Measurements from ENCODE around the gene DNAH1. TPM values are rescaled to one million over a fixed set of nuclear protein-coding genes. Genes with fewer than 3 reads are reported as not detected.

DNAH1 gene
- total and polyA plus RNA-seq, 2 experiments from 2014 or later = 4.0 to 4.2 TPM

DNA sequence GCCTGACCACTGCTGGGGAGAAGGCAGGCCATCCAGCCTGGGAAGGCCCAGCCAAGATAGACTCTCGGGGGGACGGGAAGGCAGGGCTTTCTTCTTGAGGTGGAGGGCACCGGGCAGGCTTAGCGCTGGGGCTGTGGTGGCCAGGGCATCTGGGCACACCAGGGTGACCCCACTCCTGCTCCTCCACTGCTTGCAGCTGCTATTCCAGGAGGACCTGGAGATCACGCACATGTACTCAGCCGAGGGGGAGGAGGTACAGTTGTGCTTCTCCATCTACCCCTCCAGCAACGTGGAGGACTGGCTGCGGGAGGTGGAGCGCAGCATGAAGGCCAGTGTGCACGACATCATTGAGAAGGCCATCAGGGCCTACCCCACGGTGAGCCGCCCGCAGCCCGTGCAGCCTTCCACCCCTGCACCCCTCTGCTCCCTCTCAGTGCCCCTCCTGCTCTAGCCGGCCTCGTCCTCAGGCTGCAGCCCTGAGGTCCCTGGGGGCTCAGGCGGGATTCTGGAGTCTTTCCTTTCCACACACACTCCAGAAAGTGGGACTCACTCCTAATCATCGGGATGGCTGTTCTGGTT is 42.3 kb downstream of the DNAH1 start:
- H3K4me2 ChIP-seq = no peak overlapping the region
- H3K9me2 ChIP-seq (replicated peaks; ENCODE audit: insufficient read depth) = no peaks in the 10 kb centered on the region
- no peak for DNase-seq (ENCODE audit: low spot score)
- H3K27ac ChIP-seq = no peak overlapping the region
- no peaks in the 10 kb centered on the region for H3K36me3 ChIP-seq (replicated peaks; ENCODE audit: insufficient read depth, low read depth)
- H3K9me3 ChIP-seq (ENCODE audit: low read depth) = no peaks in the 10 kb centered on the region
- TF ChIP-seq EZH2phosphoT487 (IDR thresholded peaks at IDR 0.05; ENCODE audit: low read depth, severe bottlenecking, unreplicated experiment) = no peak
- no peak overlapping the region for H3K4me3 ChIP-seq
- H3K4me1 ChIP-seq (ENCODE audit: insufficient read depth) = no peaks in the 10 kb centered on the region
- 94% methylated on average over 18 of the region's 18 CpGs for WGBS (ENCODE audit: low lambda C conversion rate, missing lambda C conversion rate)
- H3K27me3 ChIP-seq = no peaks in the 10 kb centered on the region
- H2AFZ ChIP-seq = no peak overlapping the region
- no peaks in the 10 kb centered on the region for H4K20me1 ChIP-seq (ENCODE audit: insufficient read depth, poor library complexity, severe bottlenecking)
- no peaks in the 10 kb centered on the region for H3K79me2 ChIP-seq

DNA sequence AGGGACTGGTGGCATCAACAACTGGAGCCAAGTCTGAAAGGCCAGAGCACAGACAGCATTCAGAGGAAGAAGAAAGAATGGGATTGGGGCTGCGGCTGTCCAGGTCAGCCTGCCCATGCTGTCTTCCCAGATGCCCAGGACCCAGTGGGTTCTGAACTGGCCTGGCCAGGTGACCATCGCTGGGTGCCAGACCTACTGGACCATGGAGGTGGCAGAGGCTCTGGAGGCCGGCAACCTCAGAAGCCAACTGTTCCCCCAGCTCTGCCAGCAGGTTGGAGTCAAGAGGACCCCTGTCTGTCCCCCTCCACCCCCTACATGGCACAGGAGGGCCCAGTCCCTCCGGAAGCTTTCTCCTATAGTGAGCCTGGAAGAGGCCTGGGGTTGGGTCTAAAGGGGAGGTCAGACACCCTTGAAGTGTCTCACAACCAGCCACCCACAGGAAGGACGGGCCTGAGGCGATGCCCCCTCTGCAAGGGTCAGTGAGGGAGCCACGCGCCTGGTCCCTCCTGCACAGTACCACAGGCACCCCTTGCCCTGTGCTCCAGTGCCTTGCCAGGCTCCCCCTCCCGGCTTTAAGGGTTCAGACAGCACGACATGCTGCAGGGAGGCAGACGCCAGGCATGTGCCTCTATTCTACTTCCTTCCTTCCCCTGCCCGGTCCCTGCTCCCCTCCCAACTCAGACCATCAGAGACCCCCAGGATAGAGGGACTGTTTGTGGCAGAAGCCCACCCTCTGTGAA is 43.2 kb downstream of the DNAH1 start:
- no peaks in the 10 kb centered on the region for H4K20me1 ChIP-seq (ENCODE audit: insufficient read depth, poor library complexity, severe bottlenecking)
- TF ChIP-seq EZH2 (IDR thresholded peaks at IDR 0.05; ENCODE audit: borderline replicate concordance) = no peak
- TF ChIP-seq EZH2phosphoT487 (IDR thresholded peaks at IDR 0.05; ENCODE audit: low read depth, severe bottlenecking, unreplicated experiment) = no peak
- TF ChIP-seq, protein P1, sequence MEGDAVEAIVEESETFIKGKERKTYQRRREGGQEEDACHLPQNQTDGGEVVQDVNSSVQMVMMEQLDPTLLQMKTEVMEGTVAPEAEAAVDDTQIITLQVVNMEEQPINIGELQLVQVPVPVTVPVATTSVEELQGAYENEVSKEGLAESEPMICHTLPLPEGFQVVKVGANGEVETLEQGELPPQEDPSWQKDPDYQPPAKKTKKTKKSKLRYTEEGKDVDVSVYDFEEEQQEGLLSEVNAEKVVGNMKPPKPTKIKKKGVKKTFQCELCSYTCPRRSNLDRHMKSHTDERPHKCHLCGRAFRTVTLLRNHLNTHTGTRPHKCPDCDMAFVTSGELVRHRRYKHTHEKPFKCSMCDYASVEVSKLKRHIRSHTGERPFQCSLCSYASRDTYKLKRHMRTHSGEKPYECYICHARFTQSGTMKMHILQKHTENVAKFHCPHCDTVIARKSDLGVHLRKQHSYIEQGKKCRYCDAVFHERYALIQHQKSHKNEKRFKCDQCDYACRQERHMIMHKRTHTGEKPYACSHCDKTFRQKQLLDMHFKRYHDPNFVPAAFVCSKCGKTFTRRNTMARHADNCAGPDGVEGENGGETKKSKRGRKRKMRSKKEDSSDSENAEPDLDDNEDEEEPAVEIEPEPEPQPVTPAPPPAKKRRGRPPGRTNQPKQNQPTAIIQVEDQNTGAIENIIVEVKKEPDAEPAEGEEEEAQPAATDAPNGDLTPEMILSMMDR (IDR thresholded peaks at IDR 0.05; ENCODE audit: poor library complexity) = no peak
- H3K4me3 ChIP-seq = no peak overlapping the region
- no peaks in the 10 kb centered on the region for H3K79me2 ChIP-seq
- H3K36me3 ChIP-seq (replicated peaks; ENCODE audit: insufficient read depth, low read depth) = no peaks in the 10 kb centered on the region
- H3K9me3 ChIP-seq (ENCODE audit: low read depth) = no peaks in the 10 kb centered on the region
- H3K27ac ChIP-seq = no peak overlapping the region
- no peaks in the 10 kb centered on the region for H3K9me2 ChIP-seq (replicated peaks; ENCODE audit: insufficient read depth)
- H3K27me3 ChIP-seq = no peaks in the 10 kb centered on the region
- no peaks in the 10 kb centered on the region for H3K4me1 ChIP-seq (ENCODE audit: insufficient read depth)
- DNase-seq (ENCODE audit: low spot score) = no peak
- H3K4me2 ChIP-seq = no peak overlapping the region
- H2AFZ ChIP-seq = no peak overlapping the region
- 89% methylated on average over 12 of the region's 12 CpGs for WGBS (ENCODE audit: low lambda C conversion rate, missing lambda C conversion rate)

DNA sequence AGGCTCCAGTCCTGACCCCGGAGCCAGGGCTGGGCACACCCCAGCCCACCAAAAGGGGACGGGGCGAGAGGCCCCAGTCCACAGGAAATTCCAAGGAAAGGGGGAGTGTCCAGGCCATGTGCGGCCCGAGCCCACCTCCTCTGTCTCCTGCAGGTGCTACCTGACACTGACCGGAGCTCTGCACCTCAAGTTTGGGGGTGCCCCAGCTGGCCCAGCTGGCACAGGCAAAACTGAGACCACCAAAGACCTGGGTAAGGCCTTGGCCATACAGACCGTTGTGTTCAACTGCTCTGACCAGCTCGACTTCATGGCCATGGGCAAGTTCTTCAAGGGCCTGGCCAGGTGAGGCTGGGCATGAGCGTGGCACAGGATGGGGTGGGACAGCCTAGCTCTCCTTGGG is 44.9 kb downstream of the DNAH1 start:
- Histone ChIP-seq H4K20me1 (ENCODE audit: insufficient read depth, poor library complexity, severe bottlenecking) (no peaks in the 10 kb centered on the region), H3K9me2 (replicated peaks; ENCODE audit: insufficient read depth) (no peaks in the 10 kb centered on the region), H3K79me2 (no peaks in the 10 kb centered on the region), H3K27me3 (no peaks in the 10 kb centered on the region), H2AFZ (no peak overlapping the region), H3K4me1 (ENCODE audit: insufficient read depth) (no peaks in the 10 kb centered on the region), H3K36me3 (replicated peaks; ENCODE audit: insufficient read depth, low read depth) (no peaks in the 10 kb centered on the region), H3K9me3 (ENCODE audit: low read depth) (no peaks in the 10 kb centered on the region), H3K27ac (no peak overlapping the region), H3K4me3 (no peak overlapping the region), H3K4me2 (no peak overlapping the region)
- no peak for DNase-seq (ENCODE audit: low spot score)
- TF ChIP-seq EZH2 (IDR thresholded peaks at IDR 0.05; ENCODE audit: borderline replicate concordance) (no peak), EZH2phosphoT487 (IDR thresholded peaks at IDR 0.05; ENCODE audit: low read depth, severe bottlenecking, unreplicated experiment) (no peak)
- TF ChIP-seq, protein P1 (IDR thresholded peaks at IDR 0.05; ENCODE audit: poor library complexity) = no peak
- WGBS (ENCODE audit: low lambda C conversion rate, missing lambda C conversion rate) = 90% methylated on average over 9 of the region's 9 CpGs

DNA sequence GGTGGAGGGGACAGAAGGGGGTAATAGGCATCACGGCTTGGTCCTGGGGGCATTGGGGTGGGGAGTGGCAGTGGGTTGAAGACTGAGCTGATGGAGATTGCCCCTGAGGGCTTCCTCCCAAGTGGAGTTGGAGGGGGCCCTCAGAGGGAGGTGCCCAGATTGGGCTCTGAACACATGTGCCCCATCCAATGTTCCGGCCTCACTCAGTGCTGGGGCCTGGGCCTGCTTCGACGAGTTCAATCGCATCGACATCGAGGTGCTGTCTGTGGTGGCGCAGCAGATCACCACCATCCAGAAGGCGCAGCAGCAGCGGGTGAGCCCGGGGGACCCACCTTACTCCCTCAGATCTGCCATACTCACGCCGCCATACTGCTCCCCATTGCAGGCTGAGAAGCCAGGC is 45.3 kb downstream of the DNAH1 start:
- Histone ChIP-seq H3K27ac (no peak overlapping the region), H3K27me3 (no peaks in the 10 kb centered on the region), H4K20me1 (ENCODE audit: insufficient read depth, poor library complexity, severe bottlenecking) (no peaks in the 10 kb centered on the region), H2AFZ (no peak overlapping the region), H3K9me3 (ENCODE audit: low read depth) (no peaks in the 10 kb centered on the region), H3K4me3 (no peak overlapping the region), H3K9me2 (replicated peaks; ENCODE audit: insufficient read depth) (no peaks in the 10 kb centered on the region), H3K36me3 (replicated peaks; ENCODE audit: insufficient read depth, low read depth) (no peaks in the 10 kb centered on the region), H3K79me2 (no peaks in the 10 kb centered on the region), H3K4me1 (ENCODE audit: insufficient read depth) (no peaks in the 10 kb centered on the region), H3K4me2 (no peak overlapping the region)
- TF ChIP-seq, protein P1 (IDR thresholded peaks at IDR 0.05; ENCODE audit: poor library complexity) = no peak
- TF ChIP-seq EZH2 (IDR thresholded peaks at IDR 0.05; ENCODE audit: borderline replicate concordance) (no peak), EZH2phosphoT487 (IDR thresholded peaks at IDR 0.05; ENCODE audit: low read depth, severe bottlenecking, unreplicated experiment) (no peak)
- WGBS (ENCODE audit: low lambda C conversion rate, missing lambda C conversion rate) = 98% methylated on average over 13 of the region's 13 CpGs
- DNase-seq (ENCODE audit: low spot score) = no peak

Data from hepatocyte (in vitro differentiated cells).